AG04449 (cell line): ENCODE measurements around the gene UBQLN4.

Source experiments
- CTCF ChIA-PET: fragments of 350-600 bp; formaldehyde crosslinking; extraction: SDS; loops from one replicate; lab custom pipeline; 2021; ENCODE audit warnings: antibody characterized with exemption; lab: Yijun Ruan, JAX
- POLR2A ChIA-PET: fragments of 400-600, 350-600 bp; formaldehyde crosslinking; extraction: SDS; loops from one replicate; lab custom pipeline; 2020; ENCODE audit warnings: antibody characterized with exemption, inconsistent platforms; lab: Yijun Ruan, JAX
- DNase-seq: peaks from one replicate; pipeline ENCODE4 v3.0.0-alpha.2; 2010; ENCODE audit warnings: low read depth, low spot score
- H3K4me3 ChIP-seq: 2 replicates; pipeline ENCODE4 v1.5.1; 2011; ENCODE audit warnings: low read depth, mild to moderate bottlenecking, control low read depth, low read length
- CTCF ChIP-seq: IDR thresholded peaks from one replicate; pipeline ENCODE4 v1.5.1; 2011; ENCODE audit warnings: mild to moderate bottlenecking, moderate library complexity, low read length, control low read depth, inconsistent platforms; ENCODE audit not compliant: insufficient read depth; ENCODE audit errors: missing control alignments

The UBQLN4 gene

GRCh38 chr1:156053768-156054499, at the start of gene UBQLN4:
UBQLN4 (minus strand) TSS chr1:156053798; CDS start chr1:156053701, 97 bp downstream.
- no peak for DNase-seq
- CTCF ChIA-PET, result interaction anchor here (0.6 to 1.4 kb wide), 5 partner anchors 11 to 76 kb away, joined by 3 to 4 read pairs (median 3); no protein-coding TSS in a partner anchor
- POLR2A ChIA-PET, result interaction anchor here (0.6 kb wide), 1 partner anchor 687 kb away, joined by 3 read pairs; the partner anchor contains the start of gene MRPL24
- H3K4me3 ChIP-seq, result peak within 1 kb of the TSS; percentile 99
- peak; percentile 77 for TF ChIP-seq CTCF

- no peak for TF ChIP-seq CTCF
- DNase-seq, result no peak
- POLR2A ChIA-PET, result interaction anchor here (0.5 to 5.9 kb wide), 11 partner anchors 13 to 131 kb away, joined by 3 to 62 read pairs (median 4); partner anchors contain the start of genes LMNA and MEX3A
- CTCF ChIA-PET, result interaction anchor here (0.7 to 29.5 kb wide), 5 partner anchors 9 to 126 kb away, joined by 3 to 1837 read pairs (median 15); partner anchors contain the start of genes LMNA, MEX3A and SEMA4A
- peak overlapping the region; percentile 23; the same call in 1 of the 2 replicates for H3K4me3 ChIP-seq
Measured at GRCh38 chr1:156102633-156103511, 49.3 kb upstream of the UBQLN4 start.

- TF ChIP-seq CTCF, result no peak
- DNase-seq, result no peak
- ChIA-PET CTCF (interaction anchor here (0.7 to 29.5 kb wide), 5 partner anchors 8 to 127 kb away, joined by 3 to 1837 read pairs (median 15); partner anchors contain the start of genes LMNA, MEX3A and SEMA4A), POLR2A (interaction anchor here (0.6 to 5.9 kb wide), 3 partner anchors 14 to 36 kb away, joined by 5 to 62 read pairs (median 60); partner anchors contain the start of gene LMNA)
- no peak overlapping the region for H3K4me3 ChIP-seq
Measured at GRCh38 chr1:156101880-156102279, 48.3 kb upstream of the UBQLN4 start.

GRCh38 chr1:156100205-156100995, 46.8 kb upstream of the UBQLN4 start:
- POLR2A ChIA-PET, result interaction anchor here (4.6 kb wide), 1 partner anchor 28 kb away, joined by 47 read pairs; no protein-coding TSS in a partner anchor
- H3K4me3 ChIP-seq, result no peak overlapping the region
- no peak for DNase-seq
- CTCF ChIA-PET, result interaction anchor here (0.9 to 29.5 kb wide), 6 partner anchors 7 to 219 kb away, joined by 3 to 1837 read pairs (median 11); partner anchors contain the start of genes LMNA and SEMA4A
- TF ChIP-seq CTCF, result no peak

- H3K4me3 ChIP-seq, result no peak overlapping the region
- CTCF ChIA-PET, result interaction anchor here (0.7 to 29.5 kb wide), 8 partner anchors 6 to 219 kb away, joined by 3 to 1837 read pairs (median 6); partner anchors contain the start of genes LMNA and SEMA4A
- POLR2A ChIA-PET, result interaction anchor here (0.6 to 4.6 kb wide), 3 partner anchors 29 to 218 kb away, joined by 3 to 47 read pairs (median 3); no protein-coding TSS in a partner anchor
- TF ChIP-seq CTCF, result no peak
- DNase-seq, result no peak
Measured at GRCh38 chr1:156099282-156099681, 45.7 kb upstream of the UBQLN4 start.
